ENCODE measurements around the gene ZNF385A. TPM values are rescaled to one million over a fixed set of nuclear protein-coding genes. Genes with fewer than 3 reads are reported as not detected.

ZNF385A gene
- total and polyA plus RNA-seq, 8 donors = 8.2 to 19.0 (median 10.7) TPM

GRCh38 chr12:54389607-54390175 lies 5.2 kb upstream of the ZNF385A start:
- intact Hi-C loops (cut with DNase I) = no loop called here
- peaks cover 8 to 72% of the 10 kb centered on the region in 2 donors for H3K4me1 ChIP-seq
- H3K27ac ChIP-seq = no peak overlapping the region
- no peak for ATAC-seq
- peaks cover 0 to 9% of the 10 kb centered on the region in 2 donors for H3K36me3 ChIP-seq
- no peak overlapping the region for H3K4me3 ChIP-seq
- TF ChIP-seq, protein P1, sequence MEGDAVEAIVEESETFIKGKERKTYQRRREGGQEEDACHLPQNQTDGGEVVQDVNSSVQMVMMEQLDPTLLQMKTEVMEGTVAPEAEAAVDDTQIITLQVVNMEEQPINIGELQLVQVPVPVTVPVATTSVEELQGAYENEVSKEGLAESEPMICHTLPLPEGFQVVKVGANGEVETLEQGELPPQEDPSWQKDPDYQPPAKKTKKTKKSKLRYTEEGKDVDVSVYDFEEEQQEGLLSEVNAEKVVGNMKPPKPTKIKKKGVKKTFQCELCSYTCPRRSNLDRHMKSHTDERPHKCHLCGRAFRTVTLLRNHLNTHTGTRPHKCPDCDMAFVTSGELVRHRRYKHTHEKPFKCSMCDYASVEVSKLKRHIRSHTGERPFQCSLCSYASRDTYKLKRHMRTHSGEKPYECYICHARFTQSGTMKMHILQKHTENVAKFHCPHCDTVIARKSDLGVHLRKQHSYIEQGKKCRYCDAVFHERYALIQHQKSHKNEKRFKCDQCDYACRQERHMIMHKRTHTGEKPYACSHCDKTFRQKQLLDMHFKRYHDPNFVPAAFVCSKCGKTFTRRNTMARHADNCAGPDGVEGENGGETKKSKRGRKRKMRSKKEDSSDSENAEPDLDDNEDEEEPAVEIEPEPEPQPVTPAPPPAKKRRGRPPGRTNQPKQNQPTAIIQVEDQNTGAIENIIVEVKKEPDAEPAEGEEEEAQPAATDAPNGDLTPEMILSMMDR (IDR thresholded peaks at IDR 0.05) = no peak
- H3K9me3 ChIP-seq = no peaks in the 10 kb centered on the region
- no peaks in the 10 kb centered on the region for H3K27me3 ChIP-seq
- DNase-seq = no peak

DNA sequence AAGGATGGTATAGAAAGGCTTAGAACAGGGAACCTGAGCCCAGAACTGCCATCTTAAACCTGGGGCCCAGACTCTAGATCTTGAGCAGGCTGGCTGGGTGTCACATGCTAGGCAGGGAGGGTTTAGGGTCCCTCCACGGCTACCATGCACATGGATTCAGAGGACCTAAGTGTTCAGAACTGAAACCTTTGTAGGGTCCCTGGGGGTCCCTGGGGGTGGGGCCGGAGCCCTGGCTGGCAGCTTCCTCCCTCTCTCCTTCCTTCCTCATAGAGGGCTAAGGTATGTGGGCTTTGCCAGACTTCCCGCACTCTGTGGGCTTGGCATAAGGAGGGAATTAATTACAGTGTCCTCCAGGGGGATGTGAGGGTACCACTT lies 4.6 kb upstream of the ZNF385A start:
- TF ChIP-seq, protein P1 (IDR thresholded peaks at IDR 0.05) = no peak
- DNase-seq = no peak
- peaks cover 8 to 72% of the 10 kb centered on the region in 2 donors for H3K4me1 ChIP-seq
- H3K4me3 ChIP-seq = no peak overlapping the region
- no peaks in the 10 kb centered on the region for H3K27me3 ChIP-seq
- ATAC-seq = no peak
- H3K9me3 ChIP-seq = no peaks in the 10 kb centered on the region
- H3K27ac ChIP-seq = no peak overlapping the region
- peaks cover 0 to 4% of the 10 kb centered on the region in 2 donors for H3K36me3 ChIP-seq
- intact Hi-C loops (cut with DNase I) = no loop called here

GRCh38 chr12:54388237-54389133 lies 4.0 kb upstream of the ZNF385A start:
- H3K4me1 ChIP-seq = peaks cover 8 to 71% of the 10 kb centered on the region in 2 donors
- no peak for DNase-seq
- TF ChIP-seq, protein P1 (IDR thresholded peaks at IDR 0.05) = no peak
- H3K36me3 ChIP-seq = no peaks in the 10 kb centered on the region
- intact Hi-C loops (cut with DNase I) = no loop called here
- H3K9me3 ChIP-seq = no peaks in the 10 kb centered on the region
- H3K4me3 ChIP-seq = no peak overlapping the region
- H3K27me3 ChIP-seq = no peaks in the 10 kb centered on the region
- H3K27ac ChIP-seq = no peak overlapping the region
- peak; percentile 5 for ATAC-seq

DNA sequence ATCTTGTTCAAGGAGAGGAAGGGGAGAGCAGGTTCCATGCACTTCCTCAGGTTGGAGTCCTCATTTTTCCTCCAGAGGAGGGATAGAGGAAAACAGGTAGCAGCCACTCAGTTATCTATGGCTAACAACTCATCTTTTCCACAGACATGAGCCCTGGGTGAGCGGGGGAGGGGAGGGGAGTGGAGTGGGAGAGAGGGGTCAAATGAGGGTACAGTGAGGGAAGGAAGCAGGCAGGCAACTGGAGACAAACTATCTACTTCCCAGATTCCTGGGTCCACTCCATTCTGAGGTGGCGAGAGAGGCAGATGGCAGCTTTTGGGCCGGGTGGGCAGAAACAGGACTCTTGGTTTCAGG lies 2.6 kb upstream of the ZNF385A start:
- Histone ChIP-seq H3K27me3 (no peaks in the 10 kb centered on the region), H3K36me3 (no peaks in the 10 kb centered on the region), H3K27ac (no peak overlapping the region), H3K4me3 (no peak overlapping the region), H3K4me1 (peaks cover 8 to 67% of the 10 kb centered on the region in 2 donors), H3K9me3 (no peaks in the 10 kb centered on the region)
- DNase-seq (no peak), ATAC-seq (no peak)
- intact Hi-C loops (cut with DNase I) = no loop called here
- TF ChIP-seq, protein P1 (IDR thresholded peaks at IDR 0.05) = no peak

GRCh38 chr12:54386403-54387113 lies 2.0 kb upstream of the ZNF385A start:
- intact Hi-C loops (cut with DNase I) = no loop called here

More at GRCh38 chr12:54386403-54387113, 2.0 kb upstream of the ZNF385A start:
- TF ChIP-seq, protein P1 (IDR thresholded peaks at IDR 0.05) = no peak
- Histone ChIP-seq H3K27ac (no peak overlapping the region), H3K27me3 (no peaks in the 10 kb centered on the region), H3K36me3 (no peaks in the 10 kb centered on the region), H3K4me1 (peaks cover 4 to 61% of the 10 kb centered on the region in 2 donors), H3K9me3 (no peaks in the 10 kb centered on the region), H3K4me3 (no peak overlapping the region)
- ATAC-seq = no peak
- DNase-seq = no peak
